GM13976 (cell line): Measurements from ENCODE around the gene VGLL3.

Experiments
- DNase-seq: peaks from one replicate; pipeline ENCODE4 v3.0.0; 2012; ENCODE audit warnings: low spot score
- CTCF ChIP-seq: IDR thresholded peaks from 2 replicates; pipeline ENCODE4 v1.5.1; 2012; ENCODE audit warnings: borderline replicate concordance, mild to moderate bottlenecking; ENCODE audit not compliant: insufficient read depth; ENCODE audit errors: extremely low read depth, missing control alignments, control extremely low read depth
- in situ Hi-C: fragments of 300-500 bp; cut with MboI; formaldehyde crosslinking; loops from one replicate; pipeline ENCODE4 v1.12.0; 2022; ENCODE audit warnings: low sequenced_read_pairs, mixed read lengths, inconsistent platforms; ENCODE audit not compliant: unreplicated experiment

The VGLL3 gene

GRCh38 chr3:86990012-86990733 lies 776 bp downstream of the VGLL3 start:
- in situ Hi-C loops, result no loop called here
- TF ChIP-seq CTCF, result no peak
- DNase-seq, result peak; percentile 25

- TF ChIP-seq CTCF, result no peak
- DNase-seq, result no peak
- in situ Hi-C loops, result no loop called here
These were observed 1.3 kb downstream of the VGLL3 start for GRCh38 chr3:86989611-86990010.

GRCh38 chr3:86989006-86989405 lies 1.9 kb downstream of the VGLL3 start:
- in situ Hi-C loops, result no loop called here
- DNase-seq, result no peak
- TF ChIP-seq CTCF, result no peak

- DNase-seq, result no peak
- in situ Hi-C loops, result no loop called here
- TF ChIP-seq CTCF, result no peak
These were observed 2.7 kb downstream of the VGLL3 start for GRCh38 chr3:86988235-86988634.

GRCh38 chr3:86987421-86987715 lies 3.6 kb downstream of the VGLL3 start:
- no peak for TF ChIP-seq CTCF
- DNase-seq, result no peak
- in situ Hi-C loops, result no loop called here

- no peak for TF ChIP-seq CTCF
- DNase-seq, result no peak
- in situ Hi-C loops, result no loop called here
These were observed 4.1 kb downstream of the VGLL3 start for GRCh38 chr3:86986671-86987420.
